ENCODE results near the gene BCAP31.
"Not testable (repeated sequence)": the region's sequence is repeated elsewhere in the genome, so short reads cannot be mapped to it uniquely, and the experiment has no call there.

BCAP31 gene

GRCh38 chrX:153733651-153734240 is 9.6 kb upstream of the BCAP31 start:
- no peak for DNase-seq (ENCODE audit: low read depth)

- no peak for DNase-seq (ENCODE audit: low read depth)
Measured at GRCh38 chrX:153732401-153732800, 8.2 kb upstream of the BCAP31 start.

GRCh38 chrX:153731845-153732215 is 7.6 kb upstream of the BCAP31 start:
- no peak for DNase-seq (ENCODE audit: low read depth)

- no peak for DNase-seq (ENCODE audit: low read depth)
Measured at GRCh38 chrX:153731117-153731844, 7.1 kb upstream of the BCAP31 start.

GRCh38 chrX:153730115-153730514 is 5.9 kb upstream of the BCAP31 start:
- DNase-seq (ENCODE audit: low read depth): not testable (repeated sequence)

GRCh38 chrX:153728951-153729631 is 4.9 kb upstream of the BCAP31 start:
- no peak for DNase-seq (ENCODE audit: low read depth)

GRCh38 chrX:153728095-153728494 is 3.9 kb upstream of the BCAP31 start:
- no peak for DNase-seq (ENCODE audit: low read depth)

- no peak for DNase-seq (ENCODE audit: low read depth)
Measured at GRCh38 chrX:153727123-153727931, 3.1 kb upstream of the BCAP31 start.

GRCh38 chrX:153726286-153727122 is 2.3 kb upstream of the BCAP31 start:
- no peak for DNase-seq (ENCODE audit: low read depth)

GRCh38 chrX:153725832-153726285 is 1.7 kb upstream of the BCAP31 start:
- no peak for DNase-seq (ENCODE audit: low read depth)

- DNase-seq (ENCODE audit: low read depth): no peak
Measured at GRCh38 chrX:153725039-153725831, 1.0 kb upstream of the BCAP31 start.

- DNase-seq (ENCODE audit: low read depth): peak; percentile 22
Measured at GRCh38 chrX:153723351-153724251, 586 bp downstream of the BCAP31 start.

- no peak for DNase-seq (ENCODE audit: low read depth)
Measured at GRCh38 chrX:153722704-153723350, 1.4 kb downstream of the BCAP31 start.

- DNase-seq (ENCODE audit: low read depth): no peak
Measured at GRCh38 chrX:153719701-153720100, 4.5 kb downstream of the BCAP31 start.

- no peak for DNase-seq (ENCODE audit: low read depth)
Measured at GRCh38 chrX:153719238-153719637, 4.9 kb downstream of the BCAP31 start.

GRCh38 chrX:153717445-153717844 is 6.7 kb downstream of the BCAP31 start:
- no peak for DNase-seq (ENCODE audit: low read depth)

GRCh38 chrX:153714256-153714655 is 9.9 kb downstream of the BCAP31 start:
- DNase-seq (ENCODE audit: low read depth): no peak

- no peak for DNase-seq (ENCODE audit: low read depth)
Measured at GRCh38 chrX:153709726-153710674, 14.2 kb downstream of the BCAP31 start.

Data from activated T-cell treated with anti-CD3 and anti-CD28 coated beads for 1 hour (primary cell).